Camera-type eye (tissue), 1 donor: Measurements from ENCODE around the gene HOXA2. TPM values are rescaled to one million over a fixed set of nuclear protein-coding genes. Genes with fewer than 3 reads are reported as not detected.

ENCODE experiments used
- total RNA-seq: library from RNA; depleted of rRNA; stranded (reverse); fragments of >200 nt; gene quantifications from one replicate; pipeline ENCODE4 v1.2.3, GENCODE V29; 2014

Gene HOXA2
- not detected for total RNA-seq

DNA sequence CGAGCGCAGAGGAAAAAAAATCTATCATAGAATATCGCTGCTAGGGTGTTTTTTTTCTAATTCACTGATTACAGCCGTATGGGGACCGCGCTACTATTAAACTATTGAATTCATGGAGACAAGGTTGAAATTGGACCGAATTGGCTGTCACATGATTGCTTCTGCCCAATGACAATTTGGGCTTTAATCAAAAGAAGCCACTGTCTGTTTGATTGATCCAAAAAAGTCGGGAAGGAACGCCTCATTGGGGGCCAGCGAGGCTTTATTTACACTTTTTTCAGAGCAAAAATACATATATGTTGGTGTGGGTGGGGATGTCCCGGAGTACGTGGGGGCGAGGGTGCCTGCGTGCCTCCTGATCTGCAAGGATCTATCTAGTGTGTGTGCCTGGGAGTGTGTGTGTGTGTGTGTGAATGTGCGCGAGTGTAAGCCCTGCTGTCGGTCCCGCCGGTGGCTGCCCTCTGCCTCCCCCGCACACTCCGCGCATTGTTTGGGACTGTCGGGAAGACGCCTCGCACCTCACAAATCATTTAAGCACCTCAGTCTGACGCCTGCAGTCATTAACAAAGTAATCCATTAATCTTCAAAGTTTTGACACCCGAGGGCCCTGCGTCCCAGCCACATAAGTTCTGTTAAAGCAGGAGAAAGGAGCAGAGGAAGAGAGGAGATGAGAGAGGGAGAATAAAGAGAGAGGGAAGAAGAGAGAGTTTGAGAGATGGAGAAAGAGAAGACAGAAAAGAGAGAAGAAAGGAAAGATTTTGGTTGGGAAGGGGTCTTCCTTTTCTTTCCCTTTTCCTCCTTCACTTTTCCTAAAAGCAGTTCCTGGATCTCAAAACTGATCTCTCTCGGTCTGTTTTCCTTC lies at the start of gene HOXA2:
TSS of gene HOXA2 (minus strand) at position 103 of the 862 bp plus-strand sequence. CDS start 183 bp downstream, outside the sequence.

DNA sequence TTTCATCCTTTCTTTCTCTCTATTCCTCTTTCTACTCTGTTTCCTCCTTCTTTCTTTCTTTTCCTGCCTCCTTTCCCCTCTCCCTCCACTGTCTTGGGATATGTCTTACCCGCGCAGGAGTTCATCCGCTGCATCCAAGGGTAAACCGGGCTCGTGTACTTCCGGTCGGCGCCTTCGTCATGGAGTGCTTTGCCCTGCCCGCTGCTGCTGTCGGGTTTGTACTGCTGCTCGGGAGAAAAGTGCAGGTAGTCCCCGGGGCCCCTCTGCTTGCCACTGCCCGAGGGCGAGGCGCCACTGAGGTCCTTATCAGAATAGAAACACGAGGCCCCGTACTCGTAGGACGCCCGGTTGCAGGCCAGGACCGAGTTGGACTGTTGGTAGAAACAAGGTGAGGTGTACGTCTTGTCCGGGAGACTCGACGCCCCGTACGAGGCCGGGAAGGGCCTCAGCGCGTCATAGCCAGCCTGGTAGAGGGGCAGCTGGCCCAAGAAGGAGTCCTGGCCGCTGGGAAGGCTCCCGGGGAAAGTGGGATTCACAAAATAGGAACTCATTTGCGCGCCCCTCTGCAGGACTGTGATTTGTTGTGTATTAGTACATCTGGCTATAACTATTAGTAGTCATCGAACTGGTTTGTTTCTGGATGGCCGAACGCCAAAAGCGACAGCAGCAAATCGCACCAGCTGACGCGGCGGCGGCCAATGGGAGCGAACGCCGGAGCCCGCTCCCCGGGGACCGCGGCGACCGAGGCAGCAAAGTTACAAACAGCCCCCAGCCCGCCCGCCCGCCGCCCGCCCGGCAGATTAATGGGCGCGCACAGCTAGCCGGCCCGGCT lies 44.9 kb upstream of the HOXA2 start, which contains the start of gene HOXA6:
TSS of gene HOXA6 (minus strand) at position 576 of the 832 bp plus-strand sequence. CDS start at position 551, 25 bp downstream.

DNA sequence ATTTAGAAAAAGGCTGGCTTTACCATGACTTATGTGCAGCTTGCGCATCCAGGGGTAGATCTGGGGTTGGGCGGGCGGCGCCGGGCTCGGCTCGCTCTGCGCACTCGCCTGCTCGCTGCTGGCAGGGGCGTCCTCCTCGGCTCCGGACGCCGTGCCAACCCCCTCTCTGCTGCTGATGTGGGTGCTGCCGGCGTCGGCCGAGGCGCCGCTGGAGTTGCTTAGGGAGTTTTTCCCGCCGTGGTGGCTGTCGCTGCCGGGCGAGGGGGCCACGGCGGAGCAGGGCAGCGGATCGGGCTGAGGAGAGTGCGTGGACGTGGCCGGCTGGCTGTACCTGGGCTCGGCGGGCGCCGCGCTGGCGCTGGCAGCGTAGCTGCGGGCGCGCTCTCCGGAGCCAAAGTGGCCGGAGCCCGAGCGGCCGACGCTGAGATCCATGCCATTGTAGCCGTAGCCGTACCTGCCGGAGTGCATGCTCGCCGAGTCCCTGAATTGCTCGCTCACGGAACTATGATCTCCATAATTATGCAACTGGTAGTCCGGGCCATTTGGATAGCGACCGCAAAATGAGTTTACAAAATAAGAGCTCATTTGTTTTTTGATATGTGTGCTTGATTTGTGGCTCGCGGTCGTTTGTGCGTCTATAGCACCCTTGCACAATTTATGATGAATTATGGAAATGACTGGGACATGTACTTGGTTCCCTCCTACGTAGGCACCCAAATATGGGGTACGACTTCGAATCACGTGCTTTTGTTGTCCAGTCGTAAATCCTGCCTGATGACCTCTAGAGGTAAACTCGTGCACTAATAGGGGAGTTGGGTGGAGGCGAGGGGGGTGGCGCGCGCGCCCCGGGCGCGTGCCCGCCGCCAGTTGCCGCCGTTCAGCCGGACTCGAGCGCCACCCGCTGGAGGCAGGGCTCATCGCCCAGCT lies 40.8 kb upstream of the HOXA2 start, which contains the start of gene HOXA5:
TSS of gene HOXA5 (minus strand) at position 659 of the 927 bp plus-strand sequence. CDS start at position 585, 74 bp downstream.

GRCh38 chr7:27130540-27131389 lies 28.3 kb upstream of the HOXA2 start, which contains the start of gene HOXA4:
HOXA4 (minus strand) TSS chr7:27130757; CDS start chr7:27130733, 24 bp downstream.

GRCh38 chr7:27095897-27096767 lies 6.4 kb downstream of the HOXA2 start, which contains the start of gene HOXA1:
HOXA1 (minus strand) TSS chr7:27096000; CDS start chr7:27095912, 88 bp downstream.

Other genes with a start within 250 kb of the HOXA2 start
- 2.4 TPM for gene SKAP2, start 238.1 kb downstream of the HOXA2 start, total RNA-seq
- 0.44 TPM for gene HOXA1, start 6.7 kb downstream of the HOXA2 start, total RNA-seq
- not detected for gene HOXA4, start 28.1 kb upstream of the HOXA2 start, total RNA-seq
- gene HOXA5, start 41.0 kb upstream of the HOXA2 start, total RNA-seq, result not detected
- not detected for gene HOXA6, start 45.1 kb upstream of the HOXA2 start, total RNA-seq
- not detected for gene HOXA3, start 49.9 kb upstream of the HOXA2 start, total RNA-seq
- gene HOXA7, start 54.0 kb upstream of the HOXA2 start, total RNA-seq, result not detected
- gene HOXA9, start 62.9 kb upstream of the HOXA2 start, total RNA-seq, result not detected
- not detected for gene HOXA10, start 71.6 kb upstream of the HOXA2 start, total RNA-seq
- not detected for gene HOXA11, start 82.5 kb upstream of the HOXA2 start, total RNA-seq
- 0.11 TPM for gene HOXA13, start 97.4 kb upstream of the HOXA2 start, total RNA-seq
- gene EVX1, start 140.1 kb upstream of the HOXA2 start, total RNA-seq, result not detected